ENCODE data around the gene OCA2.

- TF ChIP-seq POLR2A (IDR thresholded peaks at IDR 0.05): no peak
- TF ChIP-seq CTCF (IDR thresholded peaks at IDR 0.05): no peak
Measured at GRCh38 chr15:28096411-28096669, 2.8 kb downstream of the OCA2 start.

Measured in heart left ventricle (tissue), 13 donors.